NOMO-1 treated with dmso at 0.1 percent for 144 hours (cell line): ENCODE measurements around the gene KRABD2.
A peak's percentile ranks its signal among the peaks of the same experiment; 100 is the strongest.
"Not testable (repeated sequence)": the region's sequence is repeated elsewhere in the genome, so short reads cannot be mapped to it uniquely, and the experiment has no call there.

Experiments used
- DNase-seq: peaks from one replicate; lab custom pipeline; 2025; ENCODE audit not compliant: unreplicated experiment; lab: John Stamatoyannopoulos, UW

The KRABD2 gene

DNA sequence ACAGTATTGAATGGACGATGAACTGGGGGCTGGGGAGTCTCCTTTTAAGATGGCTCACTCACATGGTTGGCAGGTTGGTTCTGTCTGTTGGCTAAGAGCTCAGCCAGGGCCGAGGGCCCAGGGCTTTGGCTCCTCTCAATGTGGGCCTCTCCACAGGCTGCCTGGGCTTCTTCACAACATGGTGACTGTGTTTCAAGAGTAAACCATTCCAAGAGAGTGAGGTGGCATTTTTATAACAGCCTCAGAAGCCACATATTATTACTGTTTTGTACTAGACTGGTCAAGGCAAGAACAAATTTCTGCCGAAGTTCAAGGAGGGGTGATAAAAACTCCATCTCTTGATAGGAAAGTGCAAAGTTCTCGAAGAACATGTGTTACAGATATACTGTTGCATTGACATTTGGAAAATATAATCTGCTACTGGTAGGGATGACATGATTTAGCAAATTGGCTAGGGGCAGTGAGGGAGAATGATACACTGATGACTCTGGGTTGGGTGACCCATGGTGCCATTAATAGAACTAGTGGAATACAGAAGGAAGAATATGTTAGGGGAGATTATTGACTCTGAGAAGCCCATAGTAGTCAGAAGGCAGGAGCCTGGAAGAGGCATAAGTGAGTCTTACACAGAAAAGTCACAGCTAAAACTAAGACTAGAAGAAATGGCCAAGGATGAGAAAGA is 13.7 kb downstream of the KRABD2 start:
- no peak for DNase-seq

DNA sequence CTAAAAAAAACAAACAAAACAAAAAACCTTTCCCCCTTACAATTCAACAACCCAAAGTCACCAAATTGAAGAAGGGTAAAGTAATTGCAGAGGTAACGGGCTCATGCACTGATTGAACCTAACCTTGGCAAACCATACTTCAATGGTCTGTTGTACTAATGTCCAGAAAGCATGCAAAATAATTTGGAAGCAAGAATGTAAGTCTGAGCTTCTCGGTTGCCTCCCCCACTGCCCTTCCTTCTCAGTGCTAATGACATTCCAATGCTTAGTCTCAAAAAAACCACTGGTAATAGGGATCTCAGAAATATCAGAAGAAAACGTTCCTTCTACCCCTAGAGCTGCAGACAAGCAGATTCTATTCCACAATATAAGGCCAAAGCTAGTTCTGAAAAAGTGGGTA is 15.8 kb downstream of the KRABD2 start:
- no peak for DNase-seq

GRCh38 chr17:8360260-8360659 is 16.2 kb downstream of the KRABD2 start:
- no peak for DNase-seq

- DNase-seq: no peak
Observed at GRCh38 chr17:8359769-8360168, 16.7 kb downstream of the KRABD2 start.

- DNase-seq: no peak
Observed at GRCh38 chr17:8357910-8358309, 18.6 kb downstream of the KRABD2 start.

GRCh38 chr17:8354236-8354635 is 22.3 kb downstream of the KRABD2 start:
- DNase-seq: no peak

GRCh38 chr17:8353736-8354135 is 22.8 kb downstream of the KRABD2 start:
- no peak for DNase-seq

GRCh38 chr17:8350339-8350738 is 26.2 kb downstream of the KRABD2 start:
- no peak for DNase-seq

GRCh38 chr17:8347001-8347400 is 29.5 kb downstream of the KRABD2 start:
- DNase-seq: not testable (repeated sequence)

GRCh38 chr17:8345951-8346665 is 30.4 kb downstream of the KRABD2 start:
- no peak for DNase-seq

- DNase-seq: no peak
Observed at GRCh38 chr17:8345052-8345690, 31.3 kb downstream of the KRABD2 start.

GRCh38 chr17:8341456-8341855 is 35.0 kb downstream of the KRABD2 start:
- DNase-seq: no peak

- DNase-seq: no peak
Observed at GRCh38 chr17:8339540-8339939, 37.0 kb downstream of the KRABD2 start, which contains the start of gene ODF4. Gene ODF4, plus strand, starts transcription at chr17:8339840. Its CDS starts 212 bp downstream, at chr17:8340052.

- no peak for DNase-seq
Observed at GRCh38 chr17:8338753-8339140, 37.8 kb downstream of the KRABD2 start.

DNA sequence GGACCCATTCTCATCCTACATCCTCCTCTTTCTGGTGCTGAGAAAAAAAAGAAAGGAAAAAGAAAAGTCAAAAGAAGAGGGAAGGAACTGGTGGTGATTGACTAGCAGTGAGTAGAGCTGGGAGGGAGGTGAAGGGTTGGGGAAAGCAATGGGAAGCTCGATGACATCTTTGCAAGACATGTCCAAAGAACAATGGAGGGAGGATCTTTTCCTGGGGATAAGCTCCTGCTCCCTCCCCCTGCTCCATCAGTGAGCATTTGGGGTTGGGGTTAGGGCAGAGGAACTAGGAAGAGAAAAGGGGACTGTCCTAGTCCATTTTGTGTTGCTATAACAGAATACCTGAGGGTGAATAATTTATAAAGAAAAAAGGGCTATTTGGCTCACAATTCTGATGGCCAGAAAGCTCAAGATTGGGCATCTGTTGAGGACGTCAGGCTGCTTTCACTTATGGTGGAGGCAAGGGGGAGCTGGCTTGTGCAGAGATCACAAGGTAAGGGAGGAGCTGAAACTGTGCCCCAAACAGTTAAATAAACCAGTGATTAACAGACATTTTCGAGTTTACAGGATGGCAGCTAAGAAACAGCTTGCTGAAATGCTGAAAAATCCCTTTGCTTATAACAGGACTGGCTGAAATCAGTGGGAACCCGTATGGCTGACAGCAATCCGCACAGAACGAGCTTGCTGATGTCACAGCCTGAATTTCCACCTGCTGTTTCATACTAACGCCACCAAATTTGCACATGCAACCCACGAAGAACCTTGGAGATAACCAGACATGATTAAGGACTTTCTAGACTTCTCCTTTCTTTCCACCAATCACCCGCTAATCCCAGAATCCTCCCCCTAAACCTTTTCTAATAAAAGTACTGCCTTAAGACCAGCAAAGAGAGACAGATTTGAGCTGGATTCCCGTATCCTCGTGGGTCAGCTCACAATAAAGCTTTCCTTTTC is 38.4 kb downstream of the KRABD2 start:
- peak; percentile 73 for DNase-seq

DNA sequence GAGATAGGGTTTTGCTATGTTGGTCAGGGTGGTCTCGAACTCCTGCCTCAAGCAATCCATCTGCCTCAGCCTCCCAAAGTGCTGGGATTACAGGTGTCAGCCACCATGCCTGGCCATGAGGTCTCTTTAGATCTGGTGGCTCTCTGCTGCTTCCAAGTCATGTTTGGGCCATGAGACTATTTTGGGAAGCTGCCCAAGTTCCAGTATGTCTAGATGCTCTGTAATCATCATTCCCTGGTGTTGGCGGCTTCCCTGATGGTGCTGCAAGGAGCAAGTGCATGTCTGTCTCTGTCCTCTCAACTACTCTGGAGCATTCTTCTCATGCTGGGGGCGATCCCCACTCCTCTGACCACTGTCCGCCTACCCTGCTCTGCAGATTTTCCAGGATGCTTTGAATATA is 43.2 kb downstream of the KRABD2 start:
- no peak for DNase-seq

- no peak for DNase-seq
Observed at GRCh38 chr17:8332688-8333087, 43.8 kb downstream of the KRABD2 start.

GRCh38 chr17:8332128-8332527 is 44.4 kb downstream of the KRABD2 start:
- DNase-seq: no peak

DNA sequence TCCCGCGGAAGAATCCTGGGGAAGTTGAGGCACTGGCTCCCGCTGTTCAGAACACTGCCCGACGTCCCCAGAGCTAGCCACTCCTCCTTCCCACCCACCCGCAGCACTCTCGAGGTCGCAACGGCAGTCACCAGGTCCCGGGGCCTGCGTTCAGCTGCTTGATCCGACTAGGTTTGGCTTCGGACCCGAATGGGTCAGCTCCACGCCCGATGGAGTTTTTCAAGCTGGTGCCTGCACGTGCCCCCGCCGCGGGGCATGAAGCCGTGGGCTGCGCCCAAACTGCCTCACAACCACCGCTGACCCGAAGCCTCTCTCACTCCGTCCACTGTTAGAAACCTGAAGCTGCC is 49.2 kb downstream of the KRABD2 start:
- no peak for DNase-seq
